GM12878 (cell line): Measurements from ENCODE around the gene TUBB1. TPM values are rescaled to one million over a fixed set of nuclear protein-coding genes. Genes with fewer than 3 reads are reported as not detected.

ENCODE experiments used
- ATAC-seq: fragments of 200-7000 bp; cut with Tn5 transposase; 3 replicates; pipeline ENCODE4 v1.9.1; 2020; ENCODE audit warnings: mild to moderate bottlenecking, moderate library complexity
- BruUV-seq: library from RNA; stranded (reverse); fragments of 400-500 nt; replicated peaks from 2 replicates; lab custom pipeline; 2021; lab: Mats Ljungman, UMichigan
- CTCF ChIA-PET: fragments of 300-600 bp; sonication (Branson Sonifier 250); formaldehyde crosslinking; extraction: SDS; loops from one replicate; lab custom pipeline; 2021; ENCODE audit warnings: inconsistent platforms; lab: Yijun Ruan, JAX
- POLR2A ChIA-PET: fragments of 350-600 bp; formaldehyde crosslinking; extraction: SDS; loops from one replicate; lab custom pipeline; 2021; ENCODE audit warnings: inconsistent platforms; lab: Charles Lee
- RAD21 ChIA-PET: fragments of 300-600 bp; sonication (Branson Sonifier 250); formaldehyde crosslinking; loops from one replicate; lab custom pipeline; 2023; ENCODE audit warnings: antibody characterized with exemption; ENCODE audit not compliant: unreplicated experiment; lab: Charles Lee
- SMC1A ChIA-PET: fragments of 300-600 bp; sonication (Branson Sonifier 250); formaldehyde crosslinking; loops from one replicate; lab custom pipeline; 2023; ENCODE audit not compliant: unreplicated experiment, uncharacterized antibody; lab: Charles Lee
- DNase-seq: peaks from one replicate; pipeline ENCODE4 v3.0.0-alpha.2; 2011; ENCODE audit warnings: low read depth, low spot score
- FAIRE-seq: peaks from 3 replicates; lab custom pipeline; 2011; peaks lifted over from hg19 to GRCh38; lab: Jason Lieb, UNC
- H2AFZ ChIP-seq: 2 replicates; pipeline ENCODE4 v1.6.0; 2011; ENCODE audit warnings: low read depth, low read length, control low read depth; ENCODE audit not compliant: control insufficient read depth
- H3K27ac ChIP-seq: 2 replicates; pipeline ENCODE4 v1.5.1; 2011; ENCODE audit warnings: control low read depth; ENCODE audit not compliant: control insufficient read depth, insufficient read depth
- H3K27me3 ChIP-seq, 2 experiments: replicated peaks in 1 of 2; 2 replicates each; pipeline versions ENCODE4 v1.6.0 to v1.6.1; 2011; ENCODE audit warnings: low read length in 1 of 2; ENCODE audit not compliant: control insufficient read depth in 2 of 2, insufficient read depth in 2 of 2
- H3K36me3 ChIP-seq, 2 experiments: 2 replicates each; pipeline ENCODE4 v1.5.1; 2011; ENCODE audit warnings: low read length in 1 of 2; ENCODE audit not compliant: control insufficient read depth in 2 of 2, insufficient read depth in 2 of 2
- H3K4me1 ChIP-seq: 2 replicates; pipeline ENCODE4 v1.6.1; 2011; ENCODE audit warnings: mild to moderate bottlenecking, low read length, moderate library complexity, mixed read lengths; ENCODE audit not compliant: control insufficient read depth, insufficient read depth
- H3K4me2 ChIP-seq: 2 replicates; pipeline ENCODE4 v1.6.0; 2011; ENCODE audit warnings: control low read depth; ENCODE audit not compliant: control insufficient read depth, insufficient read depth
- H3K4me3 ChIP-seq: fragments of 200-600 bp; sonication (generic); 2 replicates; pipeline ENCODE4 v1.5.1; 2016
- H3K79me2 ChIP-seq: 2 replicates; pipeline ENCODE4 v1.6.0; 2011; ENCODE audit warnings: low read length; ENCODE audit not compliant: control insufficient read depth, insufficient read depth
- H3K9ac ChIP-seq: 2 replicates; pipeline ENCODE4 v1.8.0; 2011; ENCODE audit warnings: low read length, control low read depth, mixed read lengths; ENCODE audit not compliant: control insufficient read depth, insufficient read depth
- H3K9me3 ChIP-seq: replicated peaks from 3 replicates; pipeline ENCODE4 v1.5.1; 2011; ENCODE audit warnings: mild to moderate bottlenecking, low read length; ENCODE audit not compliant: control insufficient read depth, insufficient read depth
- H4K20me1 ChIP-seq: 2 replicates; pipeline ENCODE4 v1.6.0; 2011; ENCODE audit not compliant: control insufficient read depth, insufficient read depth
- EGR1 ChIP-seq, 2 experiments: IDR thresholded peaks; 1 replicate in 1 of 2; 2 replicates in 1 of 2; pipeline ENCODE4 v1.6.1; 2011 to 2012; ENCODE audit warnings: low read depth in 2 of 2, low read length in 2 of 2, borderline replicate concordance in 1 of 2, mild to moderate bottlenecking in 1 of 2, moderate library complexity in 1 of 2
- GABPA ChIP-seq: IDR thresholded peaks from 2 replicates; pipeline ENCODE4 v1.6.1; 2014; ENCODE audit warnings: antibody characterized with exemption, low read depth, mild to moderate bottlenecking, inconsistent platforms
- RUNX3 ChIP-seq: IDR thresholded peaks from 2 replicates; pipeline ENCODE4 v1.6.1; 2012; ENCODE audit warnings: low read length, inconsistent platforms
- SIN3A ChIP-seq: IDR thresholded peaks from 2 replicates; pipeline ENCODE4 v1.6.1; 2012; ENCODE audit warnings: low read depth, low read length, improper control_type of control experiment
- SPI1 ChIP-seq: IDR thresholded peaks from 2 replicates; pipeline ENCODE4 v1.6.1; 2011; ENCODE audit warnings: low read depth, mild to moderate bottlenecking, low read length, moderate library complexity, borderline replicate concordance; ENCODE audit not compliant: insufficient read depth
- WGBS: methylation state at CpG from one replicate; pipeline ENCODE4 v1.1.6; 2016; ENCODE audit warnings: low lambda C conversion rate; ENCODE audit not compliant: insufficient replicate concordance, insufficient coverage; ENCODE audit errors: missing lambda C conversion rate; 5-methylcytosine and 5-hydroxymethylcytosine counted together
- in situ Hi-C: fragments of 300-500 bp; cut with MboI; formaldehyde crosslinking; loops from 9 replicates; pipeline ENCODE4 v1.14.3; 2018; ENCODE audit warnings: mixed read lengths
- intact Hi-C: fragments of 100-400 bp; cut with micrococcal nuclease; formaldehyde crosslinking; loops from one replicate; pipeline ENCODE4 v1.14.2; 2022; ENCODE audit not compliant: unreplicated experiment
- polyA plus RNA-seq, 11 experiments: library from polyadenylated mRNA; depleted of rRNA in 4 of 11; unstranded in 6 of 11; stranded (reverse) in 5 of 11; fragments of >200 nt; fragmentation: Nextera tagmentation in 4 of 11; fragmentation: Illumina TruSeq in 1 of 11; extraction: Ambion mirVana in 4 of 11; extraction: Trizol in 1 of 11; gene quantifications; 1 replicate in 1 of 11; 2 replicates in 10 of 11; pipeline versions ENCODE4 v1.2.1 to v1.2.3, GENCODE V29; 2011 to 2016; ENCODE audit warnings: inconsistent platforms in 2 of 11, missing spikeins in 2 of 11, low read depth in 1 of 11
- total RNA-seq, 4 experiments: library from RNA; depleted of rRNA in 3 of 4; stranded (reverse); fragments of >200 nt in 3 of 4; fragmentation: Illumina TruSeq in 1 of 4; extraction: Trizol in 1 of 4; gene quantifications; 2 replicates each; pipeline versions ENCODE4 v1.2.1 to v1.2.3, GENCODE V29; 2013 to 2021

Gene TUBB1
- total and polyA plus RNA-seq, 10 of the 15 experiments (the other 5 are each of a cell fraction or from before 2014, with no cell fraction given), result 0.02 to 0.20 (median 0.06) TPM; not detected in 3

GRCh38 chr20:58976061-58976730, 43.0 kb upstream of the TUBB1 start (continued):
- no peak for TF ChIP-seq EGR1 (IDR thresholded peaks at IDR 0.05; ENCODE audit: borderline replicate concordance in 1 of 2, low read depth in 2 of 2, low read length in 2 of 2)
- no peak for TF ChIP-seq SIN3A
- TF ChIP-seq RUNX3, result peak; percentile 9; the same call in 1 of the 2 replicates

- BruUV-seq, result no TSS peak
These were observed 40.7 kb upstream of the TUBB1 start for GRCh38 chr20:58978351-58979190.

More at GRCh38 chr20:58978351-58979190, 40.7 kb upstream of the TUBB1 start:
- intact Hi-C loops (loop anchor here (2.0 kb wide), 1 partner anchor 72 kb away; no protein-coding TSS in a partner anchor), in situ Hi-C loops (no loop called here)
- 56% methylated on average over 6 of the region's 6 CpGs for WGBS
- H3K27me3 ChIP-seq, result no peaks in the 10 kb centered on the region
- H3K79me2 ChIP-seq, result peaks cover 24% of the 10 kb centered on the region
- no peak for DNase-seq
- H3K36me3 ChIP-seq, result no peaks in the 10 kb centered on the region
- H3K4me3 ChIP-seq, result no peak overlapping the region
- RAD21 ChIA-PET, result interaction anchor here (0.5 to 3.8 kb wide), 12 partner anchors 15 to 516 kb away, joined by 3 to 25 read pairs (median 4); partner anchors contain the start of gene STX16
- POLR2A ChIA-PET, result interaction anchor here (1.0 to 2.5 kb wide), 6 partner anchors 16 to 94 kb away, joined by 3 to 11 read pairs (median 4); partner anchors contain the start of gene ATP5F1E
- peaks cover 36% of the 10 kb centered on the region for H3K4me1 ChIP-seq
- peak overlapping the region; percentile 53 for H3K4me2 ChIP-seq
- H4K20me1 ChIP-seq, result no peaks in the 10 kb centered on the region
- SMC1A ChIA-PET, result interaction anchor here (0.7 to 3.0 kb wide), 8 partner anchors 8 to 799 kb away, joined by 3 to 16 read pairs (median 4); no protein-coding TSS in a partner anchor
- CTCF ChIA-PET, result interaction anchor here (0.7 to 2.0 kb wide), 7 partner anchors 14 to 497 kb away, joined by 3 to 6 read pairs (median 3); partner anchors contain the start of gene ATP5F1E
- peak overlapping the region; percentile 46 for H2AFZ ChIP-seq
- TF ChIP-seq SPI1, result peak; percentile 36; the same call in 1 of the 2 replicates
- TF ChIP-seq GABPA, result no peak
- no peak overlapping the region for H3K9ac ChIP-seq
- FAIRE-seq, result no peak
- ATAC-seq, result no peak
- H3K27ac ChIP-seq, result peak overlapping the region; percentile 10
- peaks cover 2% of the 10 kb centered on the region; the same call in 2 of the 3 replicates for H3K9me3 ChIP-seq
